ENCODE results near the gene SEMA3C. TPM values are rescaled to one million over a fixed set of nuclear protein-coding genes. Genes with fewer than 3 reads are reported as not detected.
"Not testable (repeated sequence)": the region's sequence is repeated elsewhere in the genome, so short reads cannot be mapped to it uniquely, and the experiment has no call there.

The SEMA3C gene
- total and polyA plus RNA-seq, 4 donors: 3.3 to 86.8 (median 15.9) TPM

GRCh38 chr7:80935991-80936780 lies 17.3 kb upstream of the SEMA3C start:
- no peaks in the 10 kb centered on the region for H3K27me3 ChIP-seq (ENCODE audit: control insufficient read depth in 1 of 2, insufficient read depth in 2 of 2, low read length in 1 of 2)
- 93 to 96% methylated on average over 5 of the region's 5 CpGs for WGBS, 2 donors
- ATAC-seq (ENCODE audit: low FRiP score): no peak

DNA sequence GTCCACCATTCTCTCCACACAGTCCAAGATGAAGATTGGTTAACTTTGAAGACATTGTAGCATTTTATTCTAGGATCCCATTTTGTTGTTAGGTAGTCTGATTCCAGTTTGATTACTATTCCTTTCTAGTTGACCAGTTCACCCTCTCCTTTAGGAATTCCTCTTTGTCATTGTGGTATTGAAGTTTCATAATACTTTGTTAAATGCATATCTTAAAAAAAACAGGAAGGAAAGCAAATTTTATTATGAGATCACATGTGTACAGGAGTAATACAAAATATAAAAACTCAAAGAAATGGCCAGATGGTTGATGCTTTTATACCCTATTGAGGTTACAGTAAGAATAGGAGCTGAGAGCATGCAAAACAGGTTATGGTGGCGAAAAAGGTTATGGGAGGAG lies 15.5 kb upstream of the SEMA3C start:
- Histone ChIP-seq H3K4me1 (ENCODE audit: control insufficient read depth in 1 of 2, insufficient read depth in 2 of 2, low read length in 2 of 2) (no peaks in the 10 kb centered on the region), H3K9me3 (ENCODE audit: control insufficient read depth, low read length) (no peaks in the 10 kb centered on the region), H3K27ac (ENCODE audit: low read depth in 1 of 2, low read length in 2 of 2) (no peak overlapping the region), H3K36me3 (ENCODE audit: control insufficient read depth in 1 of 2, insufficient read depth in 2 of 2, low read length in 1 of 2) (no peaks in the 10 kb centered on the region), H3K4me3 (ENCODE audit: low read length in 2 of 2) (no peak overlapping the region), H3K27me3 (ENCODE audit: control insufficient read depth in 1 of 2, insufficient read depth in 2 of 2, low read length in 1 of 2) (no peaks in the 10 kb centered on the region)
- no peak for ATAC-seq (ENCODE audit: low FRiP score)
- 92 to 97% methylated on average over 1 of the region's 1 CpG for WGBS, 2 donors
- no peak for DNase-seq
- intact Hi-C loops (cut with DNase I): no loop called here

More at GRCh38 chr7:80935991-80936780, 17.3 kb upstream of the SEMA3C start:
- Histone ChIP-seq H3K9me3 (ENCODE audit: control insufficient read depth, low read length) (no peaks in the 10 kb centered on the region), H3K4me3 (ENCODE audit: low read length in 2 of 2) (no peak overlapping the region), H3K27ac (ENCODE audit: low read depth in 1 of 2, low read length in 2 of 2) (no peak overlapping the region), H3K36me3 (ENCODE audit: control insufficient read depth in 1 of 2, insufficient read depth in 2 of 2, low read length in 1 of 2) (no peaks in the 10 kb centered on the region), H3K4me1 (ENCODE audit: control insufficient read depth in 1 of 2, insufficient read depth in 2 of 2, low read length in 2 of 2) (no peaks in the 10 kb centered on the region)
- intact Hi-C loops (cut with DNase I): no loop called here
- DNase-seq: no peak

- Histone ChIP-seq H3K4me1 (ENCODE audit: control insufficient read depth in 1 of 2, insufficient read depth in 2 of 2, low read length in 2 of 2) (no peaks in the 10 kb centered on the region), H3K27ac (ENCODE audit: low read depth in 1 of 2, low read length in 2 of 2) (no peak overlapping the region), H3K4me3 (ENCODE audit: low read length in 2 of 2) (no peak overlapping the region), H3K27me3 (ENCODE audit: control insufficient read depth in 1 of 2, insufficient read depth in 2 of 2, low read length in 1 of 2) (no peaks in the 10 kb centered on the region), H3K36me3 (ENCODE audit: control insufficient read depth in 1 of 2, insufficient read depth in 2 of 2, low read length in 1 of 2) (no peaks in the 10 kb centered on the region), H3K9me3 (ENCODE audit: control insufficient read depth, low read length) (no peaks in the 10 kb centered on the region)
- intact Hi-C loops (cut with DNase I): no loop called here
- DNase-seq (no peak), ATAC-seq (ENCODE audit: low FRiP score) (no peak)
These were observed 13.7 kb upstream of the SEMA3C start for GRCh38 chr7:80932536-80932935.

DNA sequence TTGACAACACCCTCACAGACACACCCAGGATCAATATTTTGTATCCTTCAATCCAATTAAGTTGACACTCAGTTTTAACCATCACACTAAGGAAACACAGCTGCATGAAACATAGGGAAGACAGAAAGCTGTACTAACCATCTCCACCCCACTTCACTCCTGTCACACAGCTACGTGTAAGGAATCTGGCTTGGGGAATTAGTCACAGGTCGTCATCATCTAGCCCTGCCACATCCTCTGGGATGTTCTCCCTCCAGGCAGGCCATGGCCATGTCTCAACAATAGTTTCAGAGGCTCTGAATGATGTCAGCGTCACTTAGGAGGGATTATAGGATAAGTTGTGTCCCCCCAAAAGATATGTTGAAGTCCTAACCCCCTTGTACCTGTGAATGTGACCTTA lies 10.8 kb upstream of the SEMA3C start:
- no peak overlapping the region for H3K27ac ChIP-seq (ENCODE audit: low read depth in 1 of 2, low read length in 2 of 2)
- intact Hi-C loops (cut with DNase I): no loop called here
- DNase-seq: no peak
- WGBS, 2 donors: 83 to 88% methylated on average over 3 of the region's 3 CpGs
- no peak overlapping the region for H3K4me3 ChIP-seq (ENCODE audit: low read length in 2 of 2)
- H3K4me1 ChIP-seq (ENCODE audit: control insufficient read depth in 1 of 2, insufficient read depth in 2 of 2, low read length in 2 of 2): no peaks in the 10 kb centered on the region
- no peaks in the 10 kb centered on the region for H3K27me3 ChIP-seq (ENCODE audit: control insufficient read depth in 1 of 2, insufficient read depth in 2 of 2, low read length in 1 of 2)
- H3K9me3 ChIP-seq (ENCODE audit: control insufficient read depth, low read length): no peaks in the 10 kb centered on the region
- H3K36me3 ChIP-seq (ENCODE audit: control insufficient read depth in 1 of 2, insufficient read depth in 2 of 2, low read length in 1 of 2): no peaks in the 10 kb centered on the region
- no peak for ATAC-seq (ENCODE audit: low FRiP score)

- DNase-seq; H3K27me3 ChIP-seq (ENCODE audit: control insufficient read depth in 1 of 2, insufficient read depth in 2 of 2, low read length in 1 of 2); ATAC-seq (ENCODE audit: low FRiP score); H3K4me1 ChIP-seq (ENCODE audit: control insufficient read depth in 1 of 2, insufficient read depth in 2 of 2, low read length in 2 of 2); H3K4me3 ChIP-seq (ENCODE audit: low read length in 2 of 2); H3K9me3 ChIP-seq (ENCODE audit: control insufficient read depth, low read length); H3K27ac ChIP-seq (ENCODE audit: low read depth in 1 of 2, low read length in 2 of 2); intact Hi-C loops (cut with DNase I); H3K36me3 ChIP-seq (ENCODE audit: control insufficient read depth in 1 of 2, insufficient read depth in 2 of 2, low read length in 1 of 2): not testable (repeated sequence)
- 96 to 99% methylated on average over 6 of the region's 6 CpGs for WGBS, 2 donors
These were observed 8.1 kb upstream of the SEMA3C start for GRCh38 chr7:80926955-80927354.

DNA sequence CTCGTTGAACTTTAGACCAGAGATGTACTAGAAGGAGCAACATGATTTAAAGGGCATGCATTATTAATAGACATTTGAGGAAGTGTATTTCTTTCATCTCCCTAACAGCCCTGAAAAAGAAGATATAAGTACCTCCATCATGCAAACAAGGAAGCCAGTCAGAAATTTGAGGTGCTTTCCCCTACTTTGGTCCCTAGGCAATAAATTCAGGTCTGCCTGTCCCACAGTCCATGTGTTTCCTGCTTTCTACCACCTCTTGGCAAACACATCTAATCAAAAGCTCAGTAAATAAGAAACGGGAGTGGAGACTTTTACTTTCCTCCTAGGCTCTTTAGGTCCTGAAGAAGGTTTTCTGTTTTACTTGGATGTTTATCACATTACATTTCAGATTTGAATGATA lies 5.2 kb upstream of the SEMA3C start:
- H3K4me1 ChIP-seq (ENCODE audit: control insufficient read depth in 1 of 2, insufficient read depth in 2 of 2, low read length in 2 of 2): no peaks in the 10 kb centered on the region
- no peak overlapping the region for H3K4me3 ChIP-seq (ENCODE audit: low read length in 2 of 2)
- intact Hi-C loops (cut with DNase I): no loop called here
- no peaks in the 10 kb centered on the region for H3K9me3 ChIP-seq (ENCODE audit: control insufficient read depth, low read length)
- 58 to 64% methylated on average over 2 of the region's 2 CpGs for WGBS, 2 donors
- DNase-seq: no peak
- no peak for ATAC-seq (ENCODE audit: low FRiP score)
- H3K27ac ChIP-seq (ENCODE audit: low read depth in 1 of 2, low read length in 2 of 2): no peak overlapping the region
- no peaks in the 10 kb centered on the region for H3K27me3 ChIP-seq (ENCODE audit: control insufficient read depth in 1 of 2, insufficient read depth in 2 of 2, low read length in 1 of 2)
- no peaks in the 10 kb centered on the region for H3K36me3 ChIP-seq (ENCODE audit: control insufficient read depth in 1 of 2, insufficient read depth in 2 of 2, low read length in 1 of 2)

DNA sequence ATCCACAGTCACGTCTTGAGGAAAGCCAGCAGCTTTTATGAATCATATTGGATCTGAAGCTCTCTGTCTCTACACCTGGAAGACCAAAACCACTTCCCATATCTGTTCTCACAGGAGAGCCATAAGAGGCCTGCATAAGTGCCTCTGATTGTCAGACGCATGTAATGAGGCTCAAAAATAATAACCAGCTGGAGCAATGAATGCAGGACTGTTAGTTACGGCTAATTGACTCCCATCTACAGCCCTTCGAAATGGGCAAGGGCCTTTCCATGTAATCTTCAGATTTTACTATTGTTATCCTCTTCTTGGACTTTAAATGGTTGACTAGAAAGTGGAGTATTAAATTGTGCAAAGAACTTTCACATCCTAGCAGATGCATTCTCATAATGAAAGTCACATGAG lies 4.4 kb upstream of the SEMA3C start:
- WGBS, 2 donors: 83 to 93% methylated on average over 4 of the region's 4 CpGs
- Histone ChIP-seq H3K9me3 (ENCODE audit: control insufficient read depth, low read length) (no peaks in the 10 kb centered on the region), H3K4me3 (ENCODE audit: low read length in 2 of 2) (no peak overlapping the region), H3K27ac (ENCODE audit: low read depth in 1 of 2, low read length in 2 of 2) (no peak overlapping the region), H3K4me1 (ENCODE audit: control insufficient read depth in 1 of 2, insufficient read depth in 2 of 2, low read length in 2 of 2) (no peaks in the 10 kb centered on the region), H3K36me3 (ENCODE audit: control insufficient read depth in 1 of 2, insufficient read depth in 2 of 2, low read length in 1 of 2) (no peaks in the 10 kb centered on the region), H3K27me3 (ENCODE audit: control insufficient read depth in 1 of 2, insufficient read depth in 2 of 2, low read length in 1 of 2) (no peaks in the 10 kb centered on the region)
- intact Hi-C loops (cut with DNase I): no loop called here
- DNase-seq (no peak), ATAC-seq (ENCODE audit: low FRiP score) (no peak)

- WGBS, 2 donors: 85 to 86% methylated on average over 5 of the region's 5 CpGs
- no peak for ATAC-seq (ENCODE audit: low FRiP score)
- intact Hi-C loops (cut with DNase I): no loop called here
These were observed 3.6 kb upstream of the SEMA3C start for GRCh38 chr7:80922253-80923049.

DNA sequence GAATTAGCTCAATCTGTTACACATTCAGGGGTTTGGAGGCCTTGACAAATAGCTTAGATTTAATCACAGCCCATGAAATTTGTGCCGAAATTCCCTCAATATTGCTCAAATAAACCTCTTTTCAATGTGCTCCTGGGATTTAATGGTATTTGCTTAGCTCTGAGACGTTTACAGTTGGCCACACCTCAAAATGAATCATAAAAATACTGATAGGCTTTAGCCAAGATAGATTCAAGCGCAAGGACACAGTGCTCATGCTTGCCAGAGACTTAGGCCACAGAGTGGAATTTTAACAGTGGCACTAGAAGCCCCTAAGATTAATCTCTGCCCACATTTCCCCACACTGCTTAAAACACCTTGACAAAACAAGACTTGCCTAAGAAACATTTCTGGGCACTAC lies 2.3 kb upstream of the SEMA3C start:
- Histone ChIP-seq H3K36me3 (ENCODE audit: control insufficient read depth in 1 of 2, insufficient read depth in 2 of 2, low read length in 1 of 2) (no peaks in the 10 kb centered on the region), H3K4me1 (ENCODE audit: control insufficient read depth in 1 of 2, insufficient read depth in 2 of 2, low read length in 2 of 2) (no peaks in the 10 kb centered on the region), H3K27me3 (ENCODE audit: control insufficient read depth in 1 of 2, insufficient read depth in 2 of 2, low read length in 1 of 2) (no peaks in the 10 kb centered on the region), H3K27ac (ENCODE audit: low read depth in 1 of 2, low read length in 2 of 2) (no peak overlapping the region), H3K9me3 (ENCODE audit: control insufficient read depth, low read length) (no peaks in the 10 kb centered on the region), H3K4me3 (ENCODE audit: low read length in 2 of 2) (no peak overlapping the region)
- intact Hi-C loops (cut with DNase I): no loop called here
- no peak for DNase-seq
- no peak for ATAC-seq (ENCODE audit: low FRiP score)
- WGBS, 2 donors: 37% methylated on average over 3 of the region's 3 CpGs

More at GRCh38 chr7:80922253-80923049, 3.6 kb upstream of the SEMA3C start:
- H3K27me3 ChIP-seq (ENCODE audit: control insufficient read depth in 1 of 2, insufficient read depth in 2 of 2, low read length in 1 of 2): no peaks in the 10 kb centered on the region
- no peak overlapping the region for H3K27ac ChIP-seq (ENCODE audit: low read depth in 1 of 2, low read length in 2 of 2)
- DNase-seq: no peak
- H3K9me3 ChIP-seq (ENCODE audit: control insufficient read depth, low read length): no peaks in the 10 kb centered on the region
- H3K4me1 ChIP-seq (ENCODE audit: control insufficient read depth in 1 of 2, insufficient read depth in 2 of 2, low read length in 2 of 2): no peaks in the 10 kb centered on the region
- H3K4me3 ChIP-seq (ENCODE audit: low read length in 2 of 2): no peak overlapping the region
- H3K36me3 ChIP-seq (ENCODE audit: control insufficient read depth in 1 of 2, insufficient read depth in 2 of 2, low read length in 1 of 2): no peaks in the 10 kb centered on the region
